ENCODE measurements around the gene ERBB4. TPM values are rescaled to one million over a fixed set of nuclear protein-coding genes. Genes with fewer than 3 reads are reported as not detected.

ERBB4 gene
- total RNA-seq, 1 experiment from 2014 or later: not detected

- CTCF ChIA-PET: no interaction called here
- Mint-ChIP-seq H3K4me1 (ENCODE audit: insufficient read depth, unreplicated experiment) (no peaks in the 10 kb centered on the region), H3K27ac (ENCODE audit: low read depth, unreplicated experiment) (no peak overlapping the region), H3K4me3 (ENCODE audit: unreplicated experiment) (no peak overlapping the region), H3K27me3 (ENCODE audit: insufficient read depth, unreplicated experiment) (peaks cover 84% of the 10 kb centered on the region), H3K36me3 (ENCODE audit: insufficient read depth, unreplicated experiment) (no peaks in the 10 kb centered on the region), H3K9me3 (ENCODE audit: unreplicated experiment) (no peaks in the 10 kb centered on the region)
- BruUV-seq (replicated peaks): no TSS peak
- intact Hi-C loops (cut with micrococcal nuclease): no loop called here
- POLR2A ChIA-PET: no interaction called here
- no peak for TF ChIP-seq CTCF (IDR thresholded peaks at IDR 0.05; ENCODE audit: unreplicated experiment)
- DNase-seq (ENCODE audit: unreplicated experiment): no peak
These were observed 223.9 kb downstream of the ERBB4 start for GRCh38 chr2:212314680-212315079.

- H3K4me1 Mint-ChIP-seq (ENCODE audit: insufficient read depth, unreplicated experiment): no peaks in the 10 kb centered on the region
- TF ChIP-seq CTCF (IDR thresholded peaks at IDR 0.05; ENCODE audit: unreplicated experiment): no peak
- H3K9me3 Mint-ChIP-seq (ENCODE audit: unreplicated experiment): no peaks in the 10 kb centered on the region
- ChIA-PET CTCF (interaction anchor here (0.6 kb wide), 1 partner anchor 165 kb away, joined by 4 read pairs; no protein-coding TSS in a partner anchor), POLR2A (no interaction called here)
- intact Hi-C loops (cut with micrococcal nuclease): no loop called here
- no peak overlapping the region for H3K27ac Mint-ChIP-seq (ENCODE audit: low read depth, unreplicated experiment)
- BruUV-seq (replicated peaks): no TSS peak
- DNase-seq (ENCODE audit: unreplicated experiment): no peak
- H3K27me3 Mint-ChIP-seq (ENCODE audit: insufficient read depth, unreplicated experiment): peaks cover 82% of the 10 kb centered on the region
- no peak overlapping the region for H3K4me3 Mint-ChIP-seq (ENCODE audit: unreplicated experiment)
- H3K36me3 Mint-ChIP-seq (ENCODE audit: insufficient read depth, unreplicated experiment): no peaks in the 10 kb centered on the region
These were observed 226.7 kb downstream of the ERBB4 start for GRCh38 chr2:212311807-212312404.

- no peaks in the 10 kb centered on the region for H3K4me1 Mint-ChIP-seq (ENCODE audit: insufficient read depth, unreplicated experiment)
- POLR2A ChIA-PET: no interaction called here
- no peak for DNase-seq (ENCODE audit: unreplicated experiment)
- no peaks in the 10 kb centered on the region for H3K9me3 Mint-ChIP-seq (ENCODE audit: unreplicated experiment)
- no peaks in the 10 kb centered on the region for H3K36me3 Mint-ChIP-seq (ENCODE audit: insufficient read depth, unreplicated experiment)
- no TSS peak for BruUV-seq (replicated peaks)
- intact Hi-C loops (cut with micrococcal nuclease): no loop called here
- H3K27ac Mint-ChIP-seq (ENCODE audit: low read depth, unreplicated experiment): no peak overlapping the region
- CTCF ChIA-PET: no interaction called here
- peaks cover 74% of the 10 kb centered on the region for H3K27me3 Mint-ChIP-seq (ENCODE audit: insufficient read depth, unreplicated experiment)
- no peak for TF ChIP-seq CTCF (IDR thresholded peaks at IDR 0.05; ENCODE audit: unreplicated experiment)
- no peak overlapping the region for H3K4me3 Mint-ChIP-seq (ENCODE audit: unreplicated experiment)
These were observed 238.7 kb downstream of the ERBB4 start for GRCh38 chr2:212299943-212300342.

GRCh38 chr2:212299333-212299732 lies 239.3 kb downstream of the ERBB4 start:
- Mint-ChIP-seq H3K36me3 (ENCODE audit: insufficient read depth, unreplicated experiment) (no peaks in the 10 kb centered on the region), H3K27ac (ENCODE audit: low read depth, unreplicated experiment) (no peak overlapping the region), H3K4me3 (ENCODE audit: unreplicated experiment) (no peak overlapping the region), H3K27me3 (ENCODE audit: insufficient read depth, unreplicated experiment) (peaks cover 73% of the 10 kb centered on the region), H3K4me1 (ENCODE audit: insufficient read depth, unreplicated experiment) (no peaks in the 10 kb centered on the region), H3K9me3 (ENCODE audit: unreplicated experiment) (no peaks in the 10 kb centered on the region)
- DNase-seq (ENCODE audit: unreplicated experiment): no peak
- intact Hi-C loops (cut with micrococcal nuclease): no loop called here
- CTCF ChIA-PET: no interaction called here
- no peak for TF ChIP-seq CTCF (IDR thresholded peaks at IDR 0.05; ENCODE audit: unreplicated experiment)
- BruUV-seq (replicated peaks): no TSS peak
- POLR2A ChIA-PET: no interaction called here
